GM18909 (cell line): ENCODE measurements around the gene CELSR3.
A peak's percentile ranks its signal among the peaks of the same experiment; 100 is the strongest.

Experiments
- ATAC-seq: cut with Tn5 transposase; IDR thresholded peaks from one replicate; pipeline ENCODE4 v1.9.1; 2021; ENCODE audit warnings: mild to moderate bottlenecking; ENCODE audit not compliant: unreplicated experiment, poor library complexity

The CELSR3 gene

DNA sequence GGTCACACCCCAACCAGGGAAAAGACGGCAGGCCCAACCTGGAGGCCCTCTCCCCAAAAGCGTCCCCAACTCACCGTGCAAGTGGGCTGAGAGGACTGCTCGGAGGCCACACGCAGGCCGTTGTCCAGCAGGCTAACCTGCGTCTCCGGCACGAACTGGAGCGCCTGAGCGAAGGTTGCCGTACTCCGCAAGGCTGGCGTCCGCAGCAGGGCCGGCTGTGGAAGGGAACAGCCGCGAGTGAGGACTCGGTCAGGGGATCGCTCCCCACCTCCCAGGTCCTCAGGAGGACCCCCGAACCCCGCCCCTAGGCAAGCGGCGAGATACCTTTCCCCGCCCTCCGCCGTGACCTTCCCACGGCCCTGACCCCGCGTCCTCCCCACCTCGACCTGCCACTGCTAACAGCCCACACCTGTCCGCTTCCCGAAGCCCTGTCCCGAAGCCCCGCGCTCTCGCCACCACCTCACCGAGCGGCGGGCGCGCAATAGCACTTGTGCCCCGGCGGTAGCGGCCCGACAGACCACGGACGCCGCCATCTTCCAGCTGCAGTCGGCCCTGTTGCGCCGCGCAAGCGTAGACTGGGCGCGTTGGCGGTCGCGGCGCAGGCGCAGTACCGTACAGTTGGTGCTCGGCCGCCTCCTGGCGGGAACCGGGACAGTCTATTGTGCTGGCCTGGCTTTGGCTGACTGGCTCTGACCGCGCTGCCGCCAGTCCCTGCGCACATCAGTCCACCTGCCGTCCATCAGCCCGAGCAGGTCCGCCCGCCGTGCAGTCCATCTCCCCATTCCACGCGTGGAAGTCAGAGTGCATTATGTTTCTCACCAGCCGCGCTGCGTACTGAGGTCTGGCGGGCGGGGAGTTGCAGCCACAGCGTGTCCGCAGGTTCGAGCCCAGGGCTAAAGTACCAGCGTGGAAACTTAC lies 53.3 kb downstream of the CELSR3 start, which contains the start of gene UQCRC1:
TSS of gene UQCRC1 (minus strand) at position 559 of the 918 bp plus-strand sequence. CDS start at position 533, 26 bp downstream.
- peak; percentile 92 for ATAC-seq

GRCh38 chr3:48607519-48607918 lies 55.2 kb downstream of the CELSR3 start:
- ATAC-seq = no peak

GRCh38 chr3:48601622-48601994 lies 61.1 kb downstream of the CELSR3 start:
- ATAC-seq = no peak

DNA sequence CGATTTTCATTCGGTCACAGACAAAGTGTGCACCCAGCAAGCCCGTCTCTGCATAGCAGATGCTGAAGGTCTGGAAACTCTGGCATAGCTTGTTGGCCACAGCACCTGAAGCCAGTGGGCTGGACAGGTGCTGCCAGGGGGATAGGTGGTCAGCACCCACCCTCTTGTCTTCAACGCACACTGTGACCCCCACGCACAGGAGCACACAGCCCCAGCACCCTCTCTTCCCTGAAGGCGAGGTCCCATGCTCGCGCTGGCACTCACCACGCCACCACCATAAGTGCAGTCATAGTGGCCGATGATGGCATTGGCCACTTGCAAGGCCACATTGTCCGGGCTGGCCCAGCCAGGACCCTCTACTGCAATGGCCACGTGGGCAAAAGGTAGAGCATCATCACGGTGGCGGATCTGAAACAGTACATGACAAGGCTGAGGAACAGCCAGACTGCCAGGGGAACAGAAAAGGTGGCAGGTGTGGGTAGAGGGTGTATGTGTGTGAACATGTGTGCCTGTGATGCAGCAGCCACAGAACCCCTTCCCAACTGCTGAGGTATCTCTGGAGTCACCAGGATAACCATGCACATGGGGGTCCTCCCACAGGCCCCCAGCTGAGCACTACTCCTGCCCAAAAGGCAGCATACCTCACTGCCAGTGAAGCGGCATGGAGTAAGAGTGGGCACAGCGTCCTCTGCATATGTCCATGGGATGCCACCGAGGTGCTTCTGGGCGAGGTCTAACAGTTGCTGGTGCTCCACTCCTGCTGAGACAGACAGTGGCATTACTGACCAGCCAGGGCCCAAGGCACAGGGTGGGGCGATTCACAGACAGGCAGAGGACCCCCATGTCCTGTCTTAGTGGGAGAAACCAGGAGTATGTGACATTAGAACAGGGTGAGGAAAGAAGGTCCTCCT lies 61.7 kb downstream of the CELSR3 start:
- ATAC-seq = no peak

DNA sequence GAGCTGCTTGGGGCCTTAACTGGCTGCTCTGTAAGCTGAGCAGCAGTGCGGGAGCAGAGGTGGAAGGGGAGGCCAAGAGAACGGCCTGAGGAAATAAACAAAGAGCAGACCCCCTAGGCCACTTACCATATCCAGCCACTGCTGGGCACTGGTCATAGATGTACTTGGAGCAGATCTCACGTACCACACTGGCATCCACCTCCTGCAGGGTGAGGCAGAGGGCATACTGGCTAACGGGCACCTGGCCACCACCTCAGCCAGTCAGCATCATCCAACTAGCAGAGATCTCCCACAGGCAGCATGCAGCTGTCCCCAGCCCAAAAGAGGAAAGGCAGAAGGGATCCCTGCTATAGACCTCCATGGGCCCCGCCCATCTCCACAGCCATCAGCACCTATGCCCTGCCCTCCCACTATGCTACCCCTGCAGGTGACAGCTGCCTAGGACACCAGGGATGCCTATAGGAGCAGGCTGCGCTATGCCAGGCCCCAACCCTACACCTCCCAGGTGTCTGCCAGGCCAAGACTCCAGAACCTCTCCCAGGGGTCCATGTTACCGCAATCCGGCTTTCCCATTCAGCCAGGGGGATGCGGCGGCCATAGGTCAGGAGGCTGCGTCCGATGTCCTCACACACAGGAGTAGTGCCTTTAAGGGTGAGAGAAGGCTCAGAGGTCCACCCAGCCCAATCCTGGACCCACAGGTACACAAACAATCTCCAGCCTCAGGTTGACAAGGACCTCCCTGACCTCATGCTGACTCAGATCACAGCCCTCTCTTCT lies 63.0 kb downstream of the CELSR3 start:
- ATAC-seq = no peak

DNA sequence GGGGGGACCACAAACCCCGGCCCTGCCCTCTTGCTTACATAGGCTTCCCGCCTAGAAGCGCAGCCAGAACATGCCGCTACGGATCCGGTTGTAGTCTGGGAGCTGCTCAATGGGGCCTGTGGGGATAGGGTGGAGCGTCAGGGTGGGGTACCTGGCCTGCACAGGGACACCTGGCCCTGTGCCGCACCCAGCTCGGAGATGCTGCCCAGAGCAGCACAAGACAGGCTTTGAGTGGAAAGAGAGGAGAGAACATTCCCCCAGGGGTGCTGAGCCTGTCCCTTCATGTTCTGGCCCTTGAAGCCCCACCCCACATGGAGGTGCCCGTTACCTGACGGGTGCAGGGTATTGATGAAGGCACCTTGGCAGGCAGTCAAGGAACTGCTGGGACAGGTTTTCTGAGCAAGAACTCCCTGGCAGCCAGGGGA lies 63.6 kb downstream of the CELSR3 start:
- ATAC-seq = no peak

DNA sequence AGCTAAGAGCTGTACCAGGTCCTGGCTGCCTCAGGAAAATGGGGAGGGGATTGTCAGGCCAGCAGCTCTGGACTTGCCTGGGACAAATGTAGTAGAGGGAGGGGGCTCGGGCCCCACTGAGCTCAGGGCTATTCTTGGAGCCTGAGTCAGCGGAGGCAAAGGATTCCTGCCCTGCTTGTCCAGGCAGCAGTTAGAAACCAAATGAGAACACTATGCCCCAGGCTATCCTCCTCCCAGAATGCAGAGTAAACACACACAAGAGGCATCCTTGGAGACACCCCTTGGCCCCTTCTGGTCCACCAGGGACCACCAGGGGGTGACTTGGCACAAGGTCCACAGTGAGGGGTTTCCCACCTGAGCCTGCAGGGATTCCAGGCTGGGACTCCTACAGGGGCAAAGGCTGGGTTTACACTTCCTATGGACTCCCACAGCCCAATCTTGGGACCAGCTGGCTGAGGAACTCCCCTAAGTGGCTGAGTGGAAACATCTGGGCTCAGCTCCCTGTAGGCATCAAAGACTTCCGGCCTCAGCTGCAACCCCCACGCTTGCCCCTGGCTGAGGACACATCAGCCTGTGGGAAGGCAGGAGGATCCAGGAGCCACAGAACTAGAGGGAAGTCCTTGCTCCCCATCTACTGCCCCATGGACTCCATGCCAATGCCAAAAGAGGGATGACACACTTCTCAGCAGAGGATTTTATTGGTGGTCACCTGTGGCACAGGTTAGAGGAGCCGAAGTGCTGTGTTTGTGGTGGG lies 64.2 kb downstream of the CELSR3 start:
- no peak for ATAC-seq

DNA sequence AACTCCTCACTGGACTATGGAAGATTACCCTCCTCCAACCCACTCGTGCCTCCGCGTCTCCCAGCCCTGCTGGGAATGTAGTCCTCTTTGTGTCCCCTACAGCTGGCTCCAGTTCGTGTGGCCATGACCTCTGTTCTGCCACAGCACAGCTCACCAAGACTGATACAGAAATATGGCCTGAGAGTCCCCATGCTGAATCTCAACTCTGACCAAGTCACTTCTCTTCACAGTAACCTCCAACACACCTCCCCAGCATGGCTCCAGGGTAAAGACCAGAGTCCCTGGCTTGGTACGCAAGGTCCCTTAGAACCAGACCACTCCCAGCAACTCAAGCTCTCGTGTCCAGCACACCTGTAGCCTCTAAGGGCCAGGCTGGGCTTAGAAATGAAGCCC lies 65.3 kb downstream of the CELSR3 start:
- ATAC-seq = no peak

GRCh38 chr3:48596676-48597407 lies 65.8 kb downstream of the CELSR3 start:
- no peak for ATAC-seq

DNA sequence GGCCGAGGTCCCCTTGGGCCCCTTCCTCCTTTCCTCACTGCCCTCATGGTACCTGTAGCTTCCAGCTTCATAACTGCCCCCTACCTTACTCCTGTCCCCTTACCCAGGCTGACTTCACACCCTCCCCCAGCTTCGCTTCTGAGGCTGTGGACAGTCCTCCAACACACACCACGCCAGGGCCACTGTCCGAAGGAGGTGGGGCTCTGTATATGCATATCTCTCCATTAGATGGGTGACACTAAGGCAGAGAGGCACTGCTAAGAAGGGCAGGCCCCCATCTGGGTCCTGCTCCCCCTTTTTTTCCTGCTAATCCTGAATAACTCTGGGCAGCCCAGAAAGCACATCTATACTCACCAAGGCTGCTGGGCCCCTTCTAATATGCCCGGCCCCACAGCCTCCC lies 66.5 kb downstream of the CELSR3 start:
- no peak for ATAC-seq

GRCh38 chr3:48595526-48596121 lies 67.1 kb downstream of the CELSR3 start:
- ATAC-seq = no peak

GRCh38 chr3:48595075-48595525 lies 67.6 kb downstream of the CELSR3 start, which contains the start of gene COL7A1:
Gene COL7A1 (minus strand): TSS chr3:48595329. CDS start chr3:48595159, 170 bp downstream.
- ATAC-seq = no peak

- ATAC-seq = no peak
Measured at GRCh38 chr3:48594417-48595049, 68.2 kb downstream of the CELSR3 start.

DNA sequence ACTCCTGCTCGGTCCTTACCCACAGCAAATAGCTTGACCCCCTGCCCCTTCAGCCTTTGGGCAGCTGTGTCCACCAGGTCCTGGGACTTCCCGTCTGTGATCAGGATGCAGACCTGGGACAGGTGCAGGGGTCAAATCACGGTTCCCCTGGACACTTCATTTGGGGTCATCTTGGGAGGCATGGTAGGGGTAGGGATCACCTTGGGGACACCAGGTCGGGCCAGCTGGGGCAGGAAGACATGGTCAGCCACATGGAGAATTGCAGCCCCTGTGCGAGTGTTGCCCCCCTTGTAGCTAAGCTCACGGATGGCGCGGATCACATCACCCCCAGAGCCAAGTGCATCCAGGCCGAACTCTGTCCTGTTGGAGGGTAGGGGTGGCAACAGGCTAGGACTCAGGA lies 69.3 kb downstream of the CELSR3 start:
- no peak for ATAC-seq

DNA sequence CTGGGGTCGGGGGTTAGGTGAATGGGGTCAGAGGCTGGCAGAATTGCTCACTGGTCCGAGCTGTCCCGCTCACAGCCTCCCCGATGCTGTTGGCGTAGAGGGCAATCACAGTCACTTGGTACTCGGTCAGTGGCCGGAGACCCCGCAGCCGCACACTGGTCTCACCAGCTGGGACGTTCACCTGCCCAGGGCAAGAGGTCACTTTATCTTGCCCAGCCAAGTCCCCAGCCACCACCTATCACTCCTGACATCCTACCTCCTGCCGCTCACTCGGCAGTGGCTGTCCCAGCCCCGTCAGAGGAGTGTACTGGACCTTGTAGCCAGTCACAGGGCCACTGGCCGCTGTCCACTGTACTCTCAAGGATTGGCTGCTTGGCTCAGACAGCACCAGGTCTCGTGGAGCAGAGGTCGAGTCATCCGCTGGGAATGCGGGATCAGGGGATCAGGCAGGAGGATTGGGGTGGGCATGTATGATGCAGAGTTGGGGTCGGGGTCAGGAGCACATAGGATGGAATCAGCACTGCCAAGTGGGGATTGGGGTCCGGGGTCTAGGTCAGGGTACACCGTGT lies 70.1 kb downstream of the CELSR3 start:
- no peak for ATAC-seq

DNA sequence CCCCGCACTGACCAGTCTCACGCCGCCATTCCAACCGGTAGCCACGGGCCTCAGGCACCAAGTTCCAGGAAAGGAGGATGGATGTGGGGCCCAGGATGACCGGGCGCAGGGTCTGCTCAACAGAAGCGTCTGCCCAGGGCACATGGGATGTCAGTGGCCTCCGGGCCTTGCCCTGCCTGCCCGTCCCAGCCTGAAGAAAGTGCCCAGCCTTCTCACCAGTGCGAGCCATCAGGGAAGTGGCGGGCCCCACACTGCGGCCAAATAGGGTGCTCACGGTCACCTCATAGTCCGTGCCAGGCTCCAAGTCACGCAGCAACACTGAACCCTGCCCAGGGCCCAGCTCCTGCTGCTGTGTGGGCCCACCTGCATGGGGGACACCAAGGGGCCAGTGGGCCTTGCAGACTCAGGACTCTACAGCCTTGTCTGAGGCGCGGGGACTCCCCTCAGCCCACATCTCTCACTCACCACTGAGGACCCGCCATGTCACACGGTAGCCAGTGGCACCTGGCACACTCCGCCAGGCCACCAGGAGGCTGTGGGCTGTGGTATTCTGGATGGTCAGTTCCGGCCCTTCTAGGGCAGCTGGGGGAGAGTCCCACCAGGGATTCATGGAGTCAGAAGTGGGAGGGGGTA lies 70.7 kb downstream of the CELSR3 start:
- no peak for ATAC-seq

DNA sequence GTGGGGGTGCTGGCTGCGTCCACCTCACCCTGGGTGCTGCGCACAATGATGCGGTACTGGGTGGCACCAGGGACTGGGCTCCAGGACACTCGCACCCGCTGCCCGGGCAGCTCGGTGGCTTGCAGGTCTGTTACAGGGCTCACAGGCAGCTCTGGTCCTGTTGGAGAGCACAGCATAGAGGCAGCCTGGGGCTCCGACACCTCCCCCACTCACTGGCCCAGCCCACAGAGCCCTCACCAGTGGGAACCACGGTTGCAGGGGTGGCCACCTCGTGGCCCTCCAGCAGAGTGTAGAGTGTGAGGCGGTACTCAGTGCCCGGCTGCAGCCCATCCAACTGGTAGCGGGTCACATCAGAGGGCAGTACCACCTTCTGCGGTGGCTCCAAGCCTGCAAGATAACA lies 71.2 kb downstream of the CELSR3 start:
- ATAC-seq = no peak
